Mucosa of stomach (tissue), 1 donor: ENCODE measurements around the gene DBNDD1.

Experiments
- H3K27me3 ChIP-seq: one replicate; pipeline ENCODE4 v1.7.0; 2013; ENCODE audit warnings: mild to moderate bottlenecking, low read length; ENCODE audit not compliant: control insufficient read depth, insufficient read depth
- H3K36me3 ChIP-seq: one replicate; pipeline ENCODE4 v1.7.0; 2013; ENCODE audit warnings: low read length; ENCODE audit not compliant: control insufficient read depth, insufficient read depth
- H3K4me1 ChIP-seq: one replicate; pipeline ENCODE4 v1.7.0; 2013; ENCODE audit warnings: mild to moderate bottlenecking, low read length; ENCODE audit not compliant: control insufficient read depth, insufficient read depth
- H3K4me3 ChIP-seq: one replicate; pipeline ENCODE4 v1.7.0; 2013; ENCODE audit warnings: low read length
- H3K9ac ChIP-seq: one replicate; pipeline ENCODE4 v1.7.0; 2013; ENCODE audit warnings: mild to moderate bottlenecking, low read length, moderate library complexity
- H3K9me3 ChIP-seq: one replicate; pipeline ENCODE4 v1.7.0; 2013; ENCODE audit warnings: mild to moderate bottlenecking, low read length, moderate library complexity; ENCODE audit not compliant: control insufficient read depth
- donor health status: Pancreatic carcinoma.

DBNDD1 gene

DNA sequence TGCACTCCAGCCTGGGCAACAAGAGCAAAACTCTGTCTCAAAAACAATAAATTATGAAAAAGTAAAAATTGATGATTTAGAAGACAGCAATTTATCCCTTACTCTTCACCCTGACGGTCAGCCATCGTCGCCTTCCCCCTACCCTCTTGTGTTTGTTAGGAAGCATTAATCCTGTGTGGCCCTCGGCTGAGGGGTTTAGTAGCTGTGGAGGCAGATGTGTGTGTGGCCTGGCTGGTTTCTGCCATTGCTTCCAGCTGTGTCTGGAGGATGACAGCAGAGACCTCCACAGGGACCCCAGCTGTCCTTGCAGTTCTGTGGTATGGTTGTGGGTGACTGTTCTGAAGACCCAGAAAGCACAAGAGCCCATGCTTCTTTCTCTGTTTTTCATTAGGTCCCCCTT, 25.9 kb downstream of the DBNDD1 start:
- no peaks in the 10 kb centered on the region for H3K9me3 ChIP-seq
- H3K4me3 ChIP-seq: no peak overlapping the region
- H3K9ac ChIP-seq: no peak overlapping the region
- H3K27me3 ChIP-seq: no peaks in the 10 kb centered on the region
- no peaks in the 10 kb centered on the region for H3K4me1 ChIP-seq
- H3K36me3 ChIP-seq: no peaks in the 10 kb centered on the region

DNA sequence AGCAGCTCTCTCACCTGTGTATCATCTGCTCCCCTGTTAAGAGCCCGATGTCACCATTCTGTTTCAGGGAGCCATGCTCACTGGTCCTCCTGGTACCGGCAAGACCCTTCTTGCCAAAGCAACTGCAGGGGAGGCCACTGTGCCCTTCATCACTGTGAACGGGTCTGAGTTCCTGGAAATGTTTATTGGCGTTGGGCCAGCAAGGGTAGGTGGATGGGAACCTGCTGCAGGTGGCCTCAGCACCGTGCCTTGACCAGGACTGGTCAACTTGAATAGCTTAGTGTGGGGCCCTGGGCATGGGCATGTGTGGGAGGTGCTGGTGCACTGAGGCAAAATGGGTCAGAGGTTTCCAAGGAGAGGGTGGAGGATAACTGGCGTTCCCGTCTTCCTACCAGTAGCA, 28.5 kb downstream of the DBNDD1 start:
- Histone ChIP-seq H3K4me3 (no peak overlapping the region), H3K9ac (no peak overlapping the region), H3K9me3 (no peaks in the 10 kb centered on the region), H3K36me3 (no peaks in the 10 kb centered on the region), H3K4me1 (no peaks in the 10 kb centered on the region), H3K27me3 (no peaks in the 10 kb centered on the region)

DNA sequence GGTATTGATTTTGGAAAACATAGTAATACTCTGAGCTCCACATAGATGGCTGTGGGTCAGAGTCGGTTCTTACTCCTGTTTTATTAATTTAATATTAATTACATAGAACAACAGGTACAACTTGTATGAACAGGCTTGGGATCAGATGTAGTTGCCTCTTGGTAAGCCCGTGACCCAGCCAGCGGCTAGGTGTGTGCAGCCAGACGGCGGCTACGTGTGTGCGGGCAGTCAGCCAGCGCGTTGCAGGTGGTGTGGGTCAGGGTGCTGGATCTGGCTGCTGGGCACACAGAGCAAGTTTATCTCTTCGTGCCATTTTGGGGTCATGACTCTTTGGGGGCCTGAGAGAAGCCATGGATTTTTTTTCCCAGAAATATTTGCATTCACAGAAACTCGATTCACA, 30.3 kb downstream of the DBNDD1 start:
- no peaks in the 10 kb centered on the region for H3K9me3 ChIP-seq
- H3K4me3 ChIP-seq: no peak overlapping the region
- H3K9ac ChIP-seq: no peak overlapping the region
- no peaks in the 10 kb centered on the region for H3K4me1 ChIP-seq
- H3K27me3 ChIP-seq: no peaks in the 10 kb centered on the region
- H3K36me3 ChIP-seq: no peaks in the 10 kb centered on the region

DNA sequence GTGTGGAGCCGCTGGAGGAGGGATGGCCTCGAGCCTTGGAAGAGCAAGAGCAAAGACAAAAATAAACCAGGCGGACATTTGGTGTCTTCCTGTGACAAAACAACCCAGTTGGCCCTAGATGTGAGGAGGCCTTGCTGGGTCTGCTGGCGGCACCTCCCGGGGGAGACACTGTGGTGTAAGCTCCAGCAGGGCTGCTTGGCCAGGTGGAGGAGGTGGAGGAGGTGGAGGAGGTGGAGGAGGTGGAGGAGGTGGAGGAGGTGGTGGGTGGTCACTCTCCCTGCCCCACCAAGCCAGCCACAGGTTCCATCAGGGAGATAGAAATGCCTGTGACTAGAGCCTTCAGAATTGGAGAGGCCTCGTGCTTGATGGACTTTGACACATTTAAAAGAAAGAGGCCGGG, 32.1 kb downstream of the DBNDD1 start:
- H3K4me3 ChIP-seq: no peak overlapping the region
- no peaks in the 10 kb centered on the region for H3K4me1 ChIP-seq
- H3K9ac ChIP-seq: no peak overlapping the region
- peaks cover 6% of the 10 kb centered on the region for H3K36me3 ChIP-seq
- no peaks in the 10 kb centered on the region for H3K27me3 ChIP-seq
- H3K9me3 ChIP-seq: no peaks in the 10 kb centered on the region

DNA sequence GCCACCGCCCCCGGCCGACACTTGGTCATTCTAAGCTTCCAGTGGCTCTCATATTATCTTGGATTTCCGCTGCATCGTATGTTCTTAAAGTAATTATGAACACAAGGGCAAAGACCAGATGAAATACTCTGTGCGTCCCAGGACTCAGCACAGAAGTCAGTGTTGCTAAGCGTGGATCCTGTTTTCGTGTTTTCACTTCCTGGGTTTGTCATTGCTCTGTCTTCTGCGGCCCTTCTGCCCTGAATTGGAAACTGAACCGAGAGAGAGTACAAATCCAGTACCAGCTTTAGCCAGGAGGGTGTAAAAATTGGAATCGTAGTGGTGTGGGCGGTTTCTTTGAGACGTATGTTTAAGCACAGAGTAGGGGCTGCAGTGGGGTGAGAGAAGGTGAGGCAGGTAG, 32.7 kb downstream of the DBNDD1 start:
- Histone ChIP-seq H3K4me3 (no peak overlapping the region), H3K27me3 (no peaks in the 10 kb centered on the region), H3K36me3 (peaks cover 6% of the 10 kb centered on the region), H3K9me3 (no peaks in the 10 kb centered on the region), H3K4me1 (no peaks in the 10 kb centered on the region), H3K9ac (no peak overlapping the region)

DNA sequence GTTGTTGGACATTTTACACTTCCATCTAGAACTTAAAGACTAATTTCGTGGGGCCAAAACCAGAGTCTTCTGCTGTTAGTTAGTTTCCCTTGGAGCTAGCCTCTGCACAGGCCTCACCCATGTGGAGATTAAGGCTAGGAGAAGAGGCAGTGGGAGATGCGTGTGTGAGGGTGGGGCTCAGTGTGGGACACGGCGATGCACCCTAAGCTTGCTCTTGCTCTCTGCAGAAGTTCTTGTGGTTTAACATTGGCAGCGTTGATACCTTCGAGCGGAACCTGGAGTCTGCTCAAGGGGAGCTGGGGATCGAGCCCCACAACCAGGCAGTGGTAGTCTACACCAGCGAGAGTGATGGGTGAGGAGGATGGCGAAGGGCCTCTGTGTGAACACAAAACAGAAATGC, 34.0 kb downstream of the DBNDD1 start:
- Histone ChIP-seq H3K9ac (no peak overlapping the region), H3K9me3 (no peaks in the 10 kb centered on the region), H3K4me3 (no peak overlapping the region), H3K27me3 (no peaks in the 10 kb centered on the region), H3K4me1 (no peaks in the 10 kb centered on the region), H3K36me3 (peaks cover 6% of the 10 kb centered on the region)

DNA sequence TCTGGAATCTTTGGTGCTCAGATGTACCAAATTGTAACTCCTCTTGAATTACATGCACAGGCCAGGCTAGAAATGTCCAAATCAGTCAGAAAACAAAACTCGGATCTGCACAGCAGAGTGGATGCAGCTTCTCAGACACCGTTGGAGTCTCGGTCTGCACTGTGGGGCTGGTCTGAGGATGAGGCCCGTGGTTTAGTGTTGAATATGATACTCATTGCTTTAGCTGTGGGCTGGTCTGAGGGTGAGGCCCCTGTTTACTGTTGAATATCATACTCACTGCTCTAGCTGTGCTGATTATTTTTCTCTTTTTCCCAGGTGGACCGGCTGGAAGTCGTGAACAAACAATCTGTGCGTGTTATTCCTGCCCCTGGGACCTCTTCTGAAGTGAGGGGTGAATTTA, 35.0 kb downstream of the DBNDD1 start:
- no peak overlapping the region for H3K9ac ChIP-seq
- no peaks in the 10 kb centered on the region for H3K9me3 ChIP-seq
- H3K4me3 ChIP-seq: no peak overlapping the region
- H3K36me3 ChIP-seq: peaks cover 6% of the 10 kb centered on the region
- H3K27me3 ChIP-seq: no peaks in the 10 kb centered on the region
- H3K4me1 ChIP-seq: no peaks in the 10 kb centered on the region

DNA sequence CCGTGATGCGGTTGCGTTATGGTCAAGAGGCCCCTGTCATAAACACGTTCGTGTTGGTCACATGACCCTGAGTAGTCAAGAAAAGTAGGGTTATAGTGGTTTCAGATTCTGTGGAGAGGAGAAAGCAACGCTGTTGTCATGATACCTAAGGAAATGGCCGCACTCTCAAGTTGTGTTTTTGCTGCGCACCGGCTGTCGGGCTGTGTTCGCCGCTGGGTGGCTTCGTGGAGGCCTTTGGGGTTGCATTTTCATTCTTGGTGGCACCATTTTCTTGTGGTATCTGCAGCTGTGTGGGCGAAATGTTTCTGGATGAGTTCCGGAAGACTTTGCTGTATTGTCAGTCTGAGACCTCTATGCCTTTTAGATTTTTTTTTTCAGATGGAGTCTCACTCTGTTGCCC, 35.7 kb downstream of the DBNDD1 start:
- Histone ChIP-seq H3K36me3 (peaks cover 6% of the 10 kb centered on the region), H3K4me1 (no peaks in the 10 kb centered on the region), H3K4me3 (no peak overlapping the region), H3K9me3 (no peaks in the 10 kb centered on the region), H3K9ac (no peak overlapping the region), H3K27me3 (no peaks in the 10 kb centered on the region)

DNA sequence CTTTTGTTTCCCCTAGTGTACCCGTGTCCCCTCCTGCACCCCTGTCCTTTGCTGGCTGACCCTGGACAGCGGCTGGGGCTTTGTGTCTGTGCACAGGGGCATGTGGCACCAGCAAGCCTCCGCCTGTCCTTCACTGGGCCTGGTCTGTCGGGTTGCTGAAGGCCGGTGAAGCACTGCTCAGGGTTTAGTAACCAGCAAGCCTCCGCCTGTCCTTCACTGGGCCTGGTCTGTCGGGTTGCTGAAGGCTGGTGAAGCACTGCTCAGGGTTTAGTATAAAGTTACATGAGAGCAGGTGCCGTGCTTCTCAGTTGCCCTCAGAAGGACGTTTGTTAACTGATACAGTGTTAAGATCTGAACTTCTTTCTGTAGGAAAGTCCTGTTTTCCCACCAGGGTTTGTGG, 36.9 kb downstream of the DBNDD1 start:
- Histone ChIP-seq H3K4me3 (no peak overlapping the region), H3K4me1 (no peaks in the 10 kb centered on the region), H3K27me3 (no peaks in the 10 kb centered on the region), H3K36me3 (peaks cover 12% of the 10 kb centered on the region), H3K9ac (no peak overlapping the region), H3K9me3 (no peaks in the 10 kb centered on the region)

DNA sequence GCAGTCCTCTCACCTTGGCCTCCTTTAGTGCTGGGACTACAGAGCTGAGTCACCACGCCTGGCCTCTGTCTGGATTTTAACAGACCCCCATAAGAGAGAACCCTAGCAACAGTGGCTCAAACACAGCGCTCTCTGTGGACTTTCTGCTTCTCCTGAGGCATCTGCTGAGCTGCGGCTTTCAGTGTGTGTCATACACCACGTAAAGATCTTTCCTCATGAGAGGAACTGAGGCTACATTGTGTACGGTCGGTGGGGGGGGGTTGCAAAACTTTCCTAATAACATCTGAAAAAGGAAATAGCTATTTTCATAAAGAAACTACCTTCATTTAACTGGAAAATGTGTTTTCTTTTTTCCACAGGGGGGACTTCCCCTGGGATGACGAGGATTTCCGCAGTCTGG, 37.8 kb downstream of the DBNDD1 start:
- H3K4me3 ChIP-seq: no peak overlapping the region
- H3K27me3 ChIP-seq: no peaks in the 10 kb centered on the region
- H3K9ac ChIP-seq: no peak overlapping the region
- H3K4me1 ChIP-seq: no peaks in the 10 kb centered on the region
- no peaks in the 10 kb centered on the region for H3K9me3 ChIP-seq
- H3K36me3 ChIP-seq: peaks cover 12% of the 10 kb centered on the region

DNA sequence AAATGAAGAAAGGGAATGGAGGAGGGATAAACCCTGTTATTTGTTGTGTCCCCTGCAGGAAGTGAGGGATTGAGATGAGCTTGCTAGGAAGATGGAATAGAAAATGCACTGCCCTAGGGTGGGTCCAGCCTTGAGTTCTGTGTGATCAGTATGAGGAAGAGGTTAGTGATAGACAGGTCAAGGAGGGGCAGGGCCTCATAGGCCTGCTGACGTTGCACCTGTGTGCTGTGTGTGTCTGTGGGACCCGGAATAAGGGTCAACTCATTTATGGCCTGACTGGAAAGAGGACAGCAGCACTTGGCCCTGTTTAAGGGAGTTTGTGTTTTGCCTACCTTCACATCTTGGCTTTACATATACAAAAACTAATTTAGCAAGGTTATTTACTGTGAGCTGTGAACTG, 44.4 kb downstream of the DBNDD1 start:
- Histone ChIP-seq H3K9me3 (no peaks in the 10 kb centered on the region), H3K4me3 (no peak overlapping the region), H3K36me3 (peaks cover 6% of the 10 kb centered on the region), H3K4me1 (peaks cover 23% of the 10 kb centered on the region), H3K9ac (no peak overlapping the region), H3K27me3 (no peaks in the 10 kb centered on the region)

DNA sequence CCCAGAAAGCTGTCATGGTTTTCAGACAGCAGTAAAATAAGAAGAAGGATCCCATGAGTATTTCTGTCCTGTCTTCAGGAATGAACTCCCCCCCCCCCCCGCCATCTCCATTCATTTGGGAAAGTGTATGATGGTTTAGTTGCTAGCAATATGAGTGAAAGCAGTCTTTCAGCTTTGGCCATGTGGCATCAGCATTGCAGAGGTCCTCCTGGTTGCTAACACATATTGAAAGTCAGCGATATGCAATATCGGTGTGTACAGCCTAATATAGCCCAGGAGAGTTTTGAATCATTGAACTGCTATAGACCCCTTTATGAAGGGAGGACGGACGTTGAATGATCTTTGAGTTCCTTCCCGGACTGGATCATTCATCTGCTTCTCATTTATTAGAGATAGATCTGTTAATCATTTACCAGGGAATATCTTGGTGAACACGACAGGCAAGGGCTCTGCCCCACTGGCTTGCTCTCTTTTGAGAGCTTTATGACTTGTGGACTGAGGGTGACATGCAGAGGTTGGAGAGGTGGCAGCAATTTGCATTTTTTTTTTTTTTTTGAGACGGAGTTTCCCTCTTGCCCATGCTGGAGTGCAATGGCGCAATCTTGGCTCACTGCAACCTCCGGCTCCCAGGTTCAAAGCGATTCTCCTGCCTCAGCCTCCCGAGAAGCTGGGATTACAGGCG, 45.5 kb downstream of the DBNDD1 start:
- H3K4me3 ChIP-seq: no peak overlapping the region
- H3K9ac ChIP-seq: no peak overlapping the region
- no peaks in the 10 kb centered on the region for H3K27me3 ChIP-seq

DNA sequence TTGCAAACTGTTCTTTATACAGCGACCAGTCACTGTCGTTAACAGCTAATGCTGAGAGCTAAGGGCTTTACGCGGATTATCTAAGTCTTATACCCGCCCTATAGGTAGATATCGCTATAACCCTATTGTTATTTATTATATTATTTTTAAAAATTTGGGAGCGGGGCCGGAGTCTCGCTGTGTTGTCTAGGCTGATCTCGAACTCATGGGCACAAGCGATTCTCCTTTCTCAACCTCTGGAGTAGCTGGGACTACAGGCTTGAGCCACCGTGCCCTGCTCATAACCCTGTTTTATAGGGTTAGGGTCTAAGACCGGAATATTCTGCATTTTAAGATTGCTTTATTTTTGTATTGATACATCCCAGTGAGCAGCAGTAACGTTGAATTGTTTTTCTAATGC, 46.0 kb downstream of the DBNDD1 start:
- Histone ChIP-seq H3K9ac (peak overlapping the region; percentile 87), H3K4me1 (peaks cover 23% of the 10 kb centered on the region), H3K36me3 (peaks cover 6% of the 10 kb centered on the region), H3K9me3 (no peaks in the 10 kb centered on the region), H3K4me3 (peak overlapping the region; percentile 91), H3K27me3 (no peaks in the 10 kb centered on the region)

More for the DNA sequence above, 45.5 kb downstream of the DBNDD1 start:
- peaks cover 23% of the 10 kb centered on the region for H3K4me1 ChIP-seq
- H3K9me3 ChIP-seq: no peaks in the 10 kb centered on the region
- H3K36me3 ChIP-seq: peaks cover 6% of the 10 kb centered on the region
